ENCODE data around the gene FBLN1. TPM values are rescaled to one million over a fixed set of nuclear protein-coding genes. Genes with fewer than 3 reads are reported as not detected.

FBLN1 gene
- total RNA-seq, 1 donor from 2014 or later: 18.2 TPM

GRCh38 chr22:45544588-45545170 is 42.0 kb downstream of the FBLN1 start:
- peak; percentile 66 for DNase-seq (ENCODE audit: low read depth)
- H3K36me3 ChIP-seq (ENCODE audit: control insufficient read depth, insufficient read depth, low read length): peaks cover 2% of the 10 kb centered on the region

GRCh38 chr22:45546333-45547015 is 43.8 kb downstream of the FBLN1 start:
- DNase-seq (ENCODE audit: low read depth) (no peak), FAIRE-seq (peak; percentile 36)
- TF ChIP-seq CTCF (IDR thresholded peaks at IDR 0.05; ENCODE audit: insufficient read depth, low read length, severe bottlenecking): no peak
- H3K36me3 ChIP-seq (ENCODE audit: control insufficient read depth, insufficient read depth, low read length): peaks cover 4% of the 10 kb centered on the region
- no peak overlapping the region for H3K4me3 ChIP-seq (ENCODE audit: low read depth, low read length)
- H3K27me3 ChIP-seq (ENCODE audit: control insufficient read depth, insufficient read depth, low read length): no peaks in the 10 kb centered on the region

More at GRCh38 chr22:45544588-45545170, 42.0 kb downstream of the FBLN1 start:
- FAIRE-seq: peak; percentile 60
- H3K4me3 ChIP-seq (ENCODE audit: low read depth, low read length): no peak overlapping the region
- no peak for TF ChIP-seq CTCF (IDR thresholded peaks at IDR 0.05; ENCODE audit: insufficient read depth, low read length, severe bottlenecking)
- no peaks in the 10 kb centered on the region for H3K27me3 ChIP-seq (ENCODE audit: control insufficient read depth, insufficient read depth, low read length)

- TF ChIP-seq CTCF (IDR thresholded peaks at IDR 0.05; ENCODE audit: insufficient read depth, low read length, severe bottlenecking): no peak
- DNase-seq (ENCODE audit: low read depth) (no peak), FAIRE-seq (no peak)
- H3K27me3 ChIP-seq (ENCODE audit: control insufficient read depth, insufficient read depth, low read length): no peaks in the 10 kb centered on the region
- H3K4me3 ChIP-seq (ENCODE audit: low read depth, low read length): no peak overlapping the region
- H3K36me3 ChIP-seq (ENCODE audit: control insufficient read depth, insufficient read depth, low read length): peaks cover 4% of the 10 kb centered on the region
Observed at GRCh38 chr22:45547016-45547345, 44.3 kb downstream of the FBLN1 start.

- TF ChIP-seq CTCF (IDR thresholded peaks at IDR 0.05; ENCODE audit: insufficient read depth, low read length, severe bottlenecking): no peak
- DNase-seq (ENCODE audit: low read depth) (no peak), FAIRE-seq (no peak)
- peaks cover 4% of the 10 kb centered on the region for H3K36me3 ChIP-seq (ENCODE audit: control insufficient read depth, insufficient read depth, low read length)
- H3K27me3 ChIP-seq (ENCODE audit: control insufficient read depth, insufficient read depth, low read length): no peaks in the 10 kb centered on the region
- H3K4me3 ChIP-seq (ENCODE audit: low read depth, low read length): no peak overlapping the region
Observed at GRCh38 chr22:45547731-45548130, 45.0 kb downstream of the FBLN1 start.

GRCh38 chr22:45548247-45548840 is 45.7 kb downstream of the FBLN1 start:
- no peak for TF ChIP-seq CTCF (IDR thresholded peaks at IDR 0.05; ENCODE audit: insufficient read depth, low read length, severe bottlenecking)
- FAIRE-seq: no peak
- Histone ChIP-seq H3K27me3 (ENCODE audit: control insufficient read depth, insufficient read depth, low read length) (no peaks in the 10 kb centered on the region), H3K4me3 (ENCODE audit: low read depth, low read length) (no peak overlapping the region), H3K36me3 (ENCODE audit: control insufficient read depth, insufficient read depth, low read length) (peaks cover 2% of the 10 kb centered on the region)
- DNase-seq (ENCODE audit: low read depth): no peak
